ENCODE measurements around the gene OR10A2.

DNA sequence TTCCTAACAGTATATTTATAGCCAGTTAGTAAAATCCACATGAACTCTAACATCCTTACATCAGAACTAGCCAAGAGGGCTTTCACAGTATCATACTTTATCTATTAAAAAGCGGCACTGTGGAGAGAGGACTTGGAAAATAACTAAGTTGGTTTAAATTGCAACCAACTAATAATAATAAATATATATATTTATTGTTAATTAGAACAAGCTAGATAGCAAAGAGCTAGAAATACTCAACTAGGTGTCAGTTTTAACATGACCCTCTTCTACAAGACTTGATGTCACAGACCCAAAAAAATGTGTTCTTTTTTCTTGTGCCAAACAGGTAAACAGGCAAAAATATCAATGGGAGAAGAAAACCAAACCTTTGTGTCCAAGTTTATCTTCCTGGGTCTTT is 57.8 kb downstream of the OR10A2 start, which contains the start of gene OR2D3:
- TF ChIP-seq CHD2 (IDR thresholded peaks at IDR 0.05; ENCODE audit: borderline replicate concordance, low read depth, low read length) = no peak
- TF ChIP-seq SIX5 (IDR thresholded peaks at IDR 0.05; ENCODE audit: low read depth, low read length, severe bottlenecking) = no peak
- no peak for TF ChIP-seq FOS (IDR thresholded peaks at IDR 0.05; ENCODE audit: borderline replicate concordance, extremely low read depth, insufficient read length)
- TF ChIP-seq CTCF (IDR thresholded peaks at IDR 0.05 in 2 of 3, conservative IDR thresholded peaks at IDR 0.05 in 1 of 3; ENCODE audit: control insufficient read depth in 2 of 3, extremely low read depth in 1 of 3, insufficient read depth in 1 of 3, low read depth in 3 of 3, low read length in 3 of 3) = no peak
- TF ChIP-seq, protein P1, sequence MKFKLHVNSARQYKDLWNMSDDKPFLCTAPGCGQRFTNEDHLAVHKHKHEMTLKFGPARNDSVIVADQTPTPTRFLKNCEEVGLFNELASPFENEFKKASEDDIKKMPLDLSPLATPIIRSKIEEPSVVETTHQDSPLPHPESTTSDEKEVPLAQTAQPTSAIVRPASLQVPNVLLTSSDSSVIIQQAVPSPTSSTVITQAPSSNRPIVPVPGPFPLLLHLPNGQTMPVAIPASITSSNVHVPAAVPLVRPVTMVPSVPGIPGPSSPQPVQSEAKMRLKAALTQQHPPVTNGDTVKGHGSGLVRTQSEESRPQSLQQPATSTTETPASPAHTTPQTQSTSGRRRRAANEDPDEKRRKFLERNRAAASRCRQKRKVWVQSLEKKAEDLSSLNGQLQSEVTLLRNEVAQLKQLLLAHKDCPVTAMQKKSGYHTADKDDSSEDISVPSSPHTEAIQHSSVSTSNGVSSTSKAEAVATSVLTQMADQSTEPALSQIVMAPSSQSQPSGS (IDR thresholded peaks at IDR 0.05; ENCODE audit: low read length) = no peak
